HL-60/S4 treated with retinoic acid at 250 ng/mL for 4 days and 3 days (cell line): ENCODE results near the gene PSMC3.

ENCODE experiments used
- in situ Hi-C: fragments of 300-500 bp; cut with MboI; formaldehyde crosslinking; loops from 2 replicates; pipeline ENCODE4 v1.7.0; 2022; ENCODE audit warnings: low sequenced_read_pairs

The PSMC3 gene

DNA sequence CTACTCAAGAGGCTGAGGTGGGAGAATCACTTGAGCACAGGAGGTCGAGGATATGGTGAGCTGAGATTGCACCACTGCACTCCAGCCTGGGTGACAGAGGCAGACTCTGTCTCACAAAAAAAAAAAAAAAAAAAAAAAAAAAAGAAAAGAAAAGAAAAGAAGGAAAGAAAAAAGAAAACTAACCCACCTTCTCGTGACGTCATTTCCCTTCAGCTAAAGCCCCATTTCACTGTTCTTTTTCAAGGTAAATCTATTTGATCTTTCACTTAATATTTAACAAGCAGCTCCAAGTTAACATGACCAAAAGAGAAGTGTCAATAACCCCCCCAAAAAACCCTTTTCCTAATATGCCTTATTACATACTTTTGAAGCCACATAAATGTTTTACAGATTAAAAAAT is 17.6 kb upstream of the PSMC3 start:
- in situ Hi-C loops, result loop anchor here (25.0 kb wide), 1 partner anchor 557 kb away; no protein-coding TSS in a partner anchor

DNA sequence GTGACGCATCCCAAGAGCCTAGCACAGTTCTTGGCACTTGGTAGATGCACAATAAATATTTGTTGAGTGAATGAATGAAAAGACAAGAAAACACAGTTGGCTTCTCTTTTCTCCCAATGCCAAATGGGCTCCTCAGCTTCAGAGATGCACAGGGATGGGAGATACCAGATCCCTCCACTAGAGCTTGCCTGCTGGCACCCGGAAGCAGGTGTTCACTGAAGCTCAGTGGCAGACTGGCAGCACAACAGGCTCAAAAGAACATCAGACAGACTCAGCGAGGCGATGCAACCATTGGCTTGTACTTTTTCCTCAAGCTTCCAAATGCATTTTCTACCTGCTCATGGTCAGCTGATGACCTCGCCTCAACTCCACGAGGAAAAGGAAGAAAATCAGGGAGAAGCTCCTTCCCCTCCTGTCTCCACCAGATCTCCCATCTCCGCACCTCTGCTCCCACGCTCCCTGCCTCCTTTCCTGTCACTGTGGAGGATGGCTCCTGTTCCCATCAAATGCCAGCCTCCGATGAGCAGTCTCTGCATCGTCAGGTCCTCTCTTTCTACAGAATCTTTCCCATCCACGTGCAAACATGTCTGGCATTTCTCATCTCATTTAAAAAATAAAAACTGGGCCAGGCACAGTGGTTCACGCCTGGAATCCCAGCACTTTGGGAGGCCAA is 16.9 kb upstream of the PSMC3 start:
- in situ Hi-C loops, result loop anchor here (25.0 kb wide), 1 partner anchor 556 kb away; no protein-coding TSS in a partner anchor

DNA sequence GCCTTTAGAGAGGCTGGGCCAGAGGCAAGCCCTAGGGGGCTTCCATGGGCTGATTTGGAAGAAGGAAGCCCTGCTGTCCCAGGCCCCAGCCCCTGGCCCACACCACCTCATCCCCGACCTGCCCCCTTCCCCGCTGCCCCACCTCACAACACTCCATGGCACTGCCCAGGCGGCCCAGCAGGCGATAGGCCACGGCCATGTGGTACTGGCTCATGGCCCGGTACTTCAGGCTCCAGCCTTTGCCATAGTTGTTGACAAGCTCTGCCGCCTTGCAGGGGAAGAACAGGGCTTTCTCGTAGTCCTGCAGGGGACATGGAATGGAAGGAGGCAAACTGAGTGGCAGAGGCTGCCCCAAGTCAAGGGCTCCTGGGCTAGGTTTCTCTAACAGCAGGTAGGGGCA is 16.3 kb upstream of the PSMC3 start:
- in situ Hi-C loops, result loop anchor here (25.0 kb wide), 1 partner anchor 555 kb away; no protein-coding TSS in a partner anchor

DNA sequence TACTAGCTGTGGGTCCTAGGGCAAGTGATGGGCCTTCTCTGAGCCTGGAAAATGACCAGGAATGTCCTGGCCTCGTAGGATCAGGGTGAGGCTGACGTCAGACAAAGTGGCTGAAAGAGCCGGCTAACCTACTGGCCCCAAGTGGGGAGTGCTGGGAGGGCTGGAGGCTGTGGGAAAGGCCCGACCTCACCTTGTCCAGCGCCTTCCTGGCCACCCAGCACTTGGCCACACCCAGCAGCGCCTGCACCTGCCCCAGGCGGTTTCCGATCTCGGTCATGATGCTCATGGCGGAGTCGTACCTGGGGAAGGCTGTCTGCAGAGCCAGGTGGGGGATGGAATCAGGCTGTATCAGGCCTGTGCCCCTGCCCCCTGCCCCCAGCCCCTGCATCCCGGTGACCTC is 15.2 kb upstream of the PSMC3 start:
- in situ Hi-C loops, result loop anchor here (25.0 kb wide), 1 partner anchor 554 kb away; no protein-coding TSS in a partner anchor

DNA sequence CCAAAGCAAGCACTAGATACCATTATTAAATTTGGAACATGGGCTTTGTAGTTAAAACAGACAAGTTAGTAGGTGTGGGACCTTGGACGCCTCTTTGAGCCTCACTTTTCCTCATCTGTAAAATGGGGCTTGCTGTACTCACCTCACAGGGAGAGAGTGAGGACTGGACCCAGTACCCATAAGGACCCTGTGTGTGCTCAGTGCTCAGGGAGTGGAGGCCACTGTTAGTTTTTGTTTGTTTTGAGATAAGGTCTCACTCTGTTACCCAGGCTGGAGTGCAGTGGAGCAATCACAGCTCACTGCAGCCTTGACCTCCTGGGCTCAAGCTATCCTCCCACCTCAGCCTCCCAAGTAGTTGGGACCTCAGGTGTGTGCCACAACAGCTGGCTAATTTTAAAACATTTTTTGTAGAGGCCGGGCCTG is 13.8 kb upstream of the PSMC3 start:
- in situ Hi-C loops, result loop anchor here (25.0 kb wide), 1 partner anchor 553 kb away; no protein-coding TSS in a partner anchor

DNA sequence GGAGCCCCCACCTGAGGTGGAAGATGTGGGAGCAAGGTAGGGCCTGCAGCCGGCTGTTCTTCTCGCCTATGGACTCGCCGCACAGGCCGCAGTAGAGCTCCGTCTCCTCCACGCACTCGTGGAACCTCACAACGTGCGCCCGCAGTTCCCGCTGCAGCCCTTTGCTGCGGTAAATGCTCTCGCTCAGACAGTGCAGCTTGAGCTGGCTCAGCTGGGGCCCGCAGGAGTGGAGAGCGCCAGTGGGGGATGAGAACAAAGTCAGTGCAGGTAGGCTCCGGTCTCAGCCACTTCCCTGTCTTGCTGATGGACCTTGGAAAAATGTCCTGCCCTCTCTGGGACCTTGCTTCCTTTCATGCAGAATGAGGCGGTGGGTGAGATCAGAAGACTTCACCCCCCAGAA is 12.5 kb upstream of the PSMC3 start:
- in situ Hi-C loops, result loop anchor here (25.0 kb wide), 1 partner anchor 551 kb away; no protein-coding TSS in a partner anchor

DNA sequence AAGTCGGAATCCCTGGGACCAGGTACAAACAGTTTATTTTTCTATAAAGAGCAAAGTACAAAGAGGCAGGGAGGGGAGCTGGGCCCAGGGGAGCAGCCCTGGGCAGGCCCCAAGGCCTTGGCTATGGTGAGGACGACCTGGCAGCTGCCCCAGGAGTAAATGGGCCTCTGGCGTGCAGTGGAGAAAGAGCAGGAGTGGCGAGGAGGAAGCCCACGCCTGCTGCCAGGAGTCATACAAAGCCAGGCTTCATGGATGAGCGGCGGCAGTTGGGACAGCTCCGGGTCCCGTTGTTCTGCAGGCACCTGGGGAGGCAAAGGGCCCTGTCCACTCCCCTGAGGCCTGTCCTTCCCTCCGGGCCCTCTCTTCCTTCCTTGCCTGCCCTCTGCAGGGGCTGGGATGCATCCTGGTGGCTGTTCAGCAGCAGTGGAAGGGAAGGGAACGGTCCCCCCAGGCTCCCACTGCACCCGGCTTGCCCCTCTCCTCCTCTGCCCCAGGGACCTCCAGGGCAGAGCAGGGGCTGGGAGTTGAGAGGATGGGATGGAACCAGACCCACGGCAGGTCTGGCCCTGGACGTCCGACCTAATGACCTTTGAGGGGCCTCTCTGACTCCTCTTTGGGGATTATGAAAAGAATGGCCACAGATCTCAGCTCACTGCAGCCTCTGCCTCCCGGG is 11.6 kb upstream of the PSMC3 start:
- in situ Hi-C loops, result loop anchor here (25.0 kb wide), 1 partner anchor 551 kb away; no protein-coding TSS in a partner anchor

DNA sequence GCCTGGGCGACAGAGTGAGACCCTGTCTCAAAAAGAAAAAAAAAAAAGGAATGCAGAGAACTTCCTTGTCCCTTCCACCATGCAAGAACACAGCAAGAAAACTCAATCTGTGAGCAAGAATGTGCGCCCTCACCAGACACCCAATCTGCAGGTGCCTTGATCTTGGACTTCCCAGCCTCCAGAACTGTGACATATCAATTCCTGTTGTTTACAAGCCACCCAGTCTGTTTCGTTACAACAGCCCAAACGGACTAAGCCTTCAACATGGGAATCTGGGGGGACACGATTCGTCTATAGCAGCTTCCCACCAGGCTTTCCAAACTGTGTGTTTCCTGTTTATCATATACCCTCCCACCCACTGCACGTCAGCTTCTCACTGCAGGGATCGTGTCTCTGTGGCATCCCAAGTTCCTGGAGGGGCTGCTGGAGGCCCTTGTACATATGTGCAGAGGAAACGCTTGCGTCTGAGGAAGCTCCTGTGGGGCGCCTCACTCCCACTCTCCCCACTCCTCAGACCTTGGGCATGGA is 11.0 kb upstream of the PSMC3 start:
- in situ Hi-C loops, result loop anchor here (25.0 kb wide), 1 partner anchor 550 kb away; no protein-coding TSS in a partner anchor

DNA sequence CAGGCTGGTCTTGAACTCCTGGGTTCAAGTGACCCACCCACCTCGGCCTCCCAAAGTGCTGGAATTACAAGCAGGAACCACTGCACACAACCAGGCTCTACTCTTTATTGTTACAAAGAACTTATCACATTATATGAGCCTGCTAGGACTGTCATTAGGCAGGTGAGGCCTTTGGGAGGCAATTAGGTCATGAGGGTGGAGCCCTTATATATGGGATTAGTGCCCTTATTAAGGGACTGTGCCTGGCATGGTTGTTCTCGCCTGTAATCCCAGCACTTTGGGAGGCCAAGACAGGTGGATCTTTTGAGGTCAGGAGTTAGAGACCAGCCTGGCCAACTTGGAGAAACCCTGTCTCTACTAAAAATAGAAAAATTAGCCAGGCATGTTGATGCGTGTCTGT is 10.5 kb upstream of the PSMC3 start:
- in situ Hi-C loops, result loop anchor here (25.0 kb wide), 1 partner anchor 549 kb away; no protein-coding TSS in a partner anchor

DNA sequence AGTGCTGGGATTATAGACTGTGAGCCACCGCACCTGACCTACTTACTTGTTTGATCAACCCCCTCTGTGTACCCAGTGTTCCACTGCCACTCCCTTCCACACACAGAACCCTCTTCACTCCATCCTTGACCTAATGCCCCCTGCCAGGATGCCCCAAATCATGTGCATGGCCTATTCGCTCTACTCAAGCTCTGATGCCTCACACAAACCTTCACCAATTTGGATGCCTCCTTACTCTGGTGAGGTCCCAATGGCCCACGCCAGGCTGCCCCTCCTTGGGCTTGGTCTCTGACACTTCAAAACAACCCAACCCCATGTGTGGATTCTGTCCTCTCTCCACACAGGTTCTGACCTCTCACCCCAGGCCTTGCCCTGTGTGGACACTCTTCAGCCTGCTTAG is 9.4 kb upstream of the PSMC3 start:
- in situ Hi-C loops, result loop anchor here (25.0 kb wide), 1 partner anchor 548 kb away; no protein-coding TSS in a partner anchor

DNA sequence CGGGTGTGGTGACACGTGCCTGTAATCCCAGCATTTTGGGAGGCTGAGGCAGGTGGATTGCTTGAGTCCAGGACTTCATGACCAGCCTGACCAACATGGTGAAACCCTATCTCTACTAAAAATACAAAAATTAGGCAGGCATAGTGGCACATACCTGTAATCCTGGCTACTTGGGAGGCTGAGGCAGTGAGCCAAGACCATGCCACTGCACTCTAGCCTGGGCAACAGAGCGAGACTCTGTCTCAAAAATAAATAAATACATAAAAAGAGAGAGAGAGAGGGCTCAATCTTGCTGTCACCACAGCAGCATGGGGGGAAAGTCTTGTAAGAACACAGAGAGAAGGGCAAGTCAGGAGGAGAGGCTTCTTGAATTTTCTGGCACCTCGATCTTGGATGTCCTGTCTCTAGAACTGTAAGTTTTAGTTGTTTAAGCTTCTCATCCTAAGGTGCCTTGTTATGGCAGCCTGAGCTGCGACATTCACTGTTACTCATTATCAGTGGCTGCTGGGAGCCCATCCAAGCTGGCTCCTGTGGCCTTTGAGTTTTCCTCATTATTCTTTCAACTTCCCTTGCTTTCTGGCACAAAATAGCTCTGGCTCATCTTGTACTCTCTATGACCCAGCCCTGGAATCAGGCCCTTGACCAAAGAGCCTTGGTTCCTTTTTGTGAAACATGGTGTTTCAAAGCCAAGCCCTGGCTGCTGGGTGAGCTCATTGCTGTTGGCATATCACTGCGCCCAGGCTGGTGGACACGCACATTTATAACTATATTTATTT is 8.0 kb upstream of the PSMC3 start:
- in situ Hi-C loops, result loop anchor here (25.0 kb wide), 1 partner anchor 547 kb away; no protein-coding TSS in a partner anchor

DNA sequence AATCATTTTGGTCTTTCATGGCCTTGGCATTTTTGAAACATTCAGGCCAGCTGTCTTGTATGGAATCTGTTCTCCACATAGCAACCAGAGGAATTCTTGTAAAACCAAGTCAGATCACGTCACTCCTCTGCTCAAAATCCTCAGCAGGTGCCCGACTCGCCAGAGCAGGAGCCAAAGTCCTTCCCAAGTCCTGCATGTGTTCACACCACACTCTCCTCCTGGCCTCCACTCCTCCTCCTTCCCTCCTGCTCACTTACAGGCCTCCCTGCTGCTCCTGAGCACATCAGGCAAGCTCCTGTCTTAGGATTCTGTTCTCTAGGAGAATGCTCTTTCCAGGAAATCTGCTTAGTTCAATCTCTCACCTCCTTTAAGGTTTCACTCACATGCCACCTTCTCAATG is 6.9 kb upstream of the PSMC3 start:
- in situ Hi-C loops, result loop anchor here (25.0 kb wide), 1 partner anchor 546 kb away; no protein-coding TSS in a partner anchor

DNA sequence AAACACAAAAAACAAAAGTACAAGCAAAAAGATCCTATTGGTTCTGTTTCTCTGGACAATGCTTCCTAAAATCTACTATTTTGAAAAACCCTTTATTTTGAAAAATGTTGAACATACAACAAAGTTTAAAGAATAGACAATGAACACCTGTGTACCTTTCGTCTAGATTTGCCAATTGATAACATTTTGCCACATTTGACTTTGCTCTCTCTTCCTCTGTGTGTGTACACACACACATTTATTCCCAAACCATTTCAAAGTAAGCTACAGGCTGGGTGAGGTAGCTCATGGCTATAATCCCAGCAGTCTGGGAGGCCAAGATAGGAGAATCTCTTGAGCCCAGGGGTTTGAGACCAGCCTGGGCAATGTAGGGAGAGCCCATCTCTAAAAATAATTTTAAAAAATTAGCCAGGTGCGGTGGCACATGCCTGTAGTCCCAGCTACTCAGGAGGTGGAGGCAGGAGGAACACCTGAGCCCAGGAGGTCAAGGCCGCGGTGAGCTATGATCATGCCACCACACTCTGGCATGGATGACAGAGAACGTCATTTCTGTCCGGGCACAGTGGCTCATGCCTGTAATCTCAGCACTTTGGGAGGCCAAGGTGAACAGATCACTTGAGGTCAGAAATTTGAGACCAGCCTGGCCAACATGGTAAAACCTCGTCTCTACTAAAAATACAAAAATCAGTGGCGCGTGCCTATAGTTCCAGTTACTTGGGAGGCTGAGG is 5.3 kb upstream of the PSMC3 start:
- in situ Hi-C loops, result loop anchor here (25.0 kb wide), 1 partner anchor 544 kb away; no protein-coding TSS in a partner anchor

DNA sequence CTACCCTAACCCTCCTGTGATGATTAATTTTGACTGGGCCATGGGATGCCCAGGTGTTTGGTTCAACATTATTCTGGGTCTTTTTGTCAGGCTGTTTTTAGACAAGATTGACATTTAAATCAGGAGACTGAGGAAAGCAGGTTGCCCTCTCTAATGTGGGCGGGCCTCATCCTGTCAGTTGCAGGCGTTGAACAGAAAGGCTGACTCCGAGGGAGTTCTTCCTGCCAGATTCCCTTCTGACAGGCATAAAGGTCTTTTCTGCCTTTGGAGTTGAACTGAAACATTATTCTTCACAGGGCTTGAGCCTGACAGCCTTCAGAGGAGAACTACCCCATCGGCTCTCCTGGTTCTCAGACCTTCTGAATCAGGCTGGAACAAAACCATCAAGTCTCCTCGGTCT is 4.3 kb upstream of the PSMC3 start:
- in situ Hi-C loops, result loop anchor here (25.0 kb wide), 1 partner anchor 543 kb away; no protein-coding TSS in a partner anchor

DNA sequence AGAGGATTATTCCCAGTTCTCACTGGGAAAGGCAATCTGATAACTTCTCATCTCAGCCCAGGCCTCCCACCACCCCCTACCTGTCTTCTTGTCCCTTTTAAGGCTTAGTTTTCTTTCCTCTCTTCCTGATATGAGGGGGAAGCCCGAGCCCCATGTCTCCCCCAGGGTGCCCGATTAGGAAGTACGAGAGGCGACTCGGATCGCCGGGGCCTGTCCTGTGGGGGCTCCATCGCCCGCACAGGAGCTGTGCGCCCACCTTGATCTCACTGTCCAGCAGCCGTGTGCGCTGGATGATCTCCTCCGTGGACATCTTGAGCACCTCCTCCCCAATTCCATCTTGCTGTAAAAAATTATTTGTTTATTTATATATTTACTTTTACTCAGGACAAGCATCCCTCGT is 628 bp downstream of the PSMC3 start:
- in situ Hi-C loops, result loop anchor here (25.0 kb wide), 1 partner anchor 538 kb away; no protein-coding TSS in a partner anchor

DNA sequence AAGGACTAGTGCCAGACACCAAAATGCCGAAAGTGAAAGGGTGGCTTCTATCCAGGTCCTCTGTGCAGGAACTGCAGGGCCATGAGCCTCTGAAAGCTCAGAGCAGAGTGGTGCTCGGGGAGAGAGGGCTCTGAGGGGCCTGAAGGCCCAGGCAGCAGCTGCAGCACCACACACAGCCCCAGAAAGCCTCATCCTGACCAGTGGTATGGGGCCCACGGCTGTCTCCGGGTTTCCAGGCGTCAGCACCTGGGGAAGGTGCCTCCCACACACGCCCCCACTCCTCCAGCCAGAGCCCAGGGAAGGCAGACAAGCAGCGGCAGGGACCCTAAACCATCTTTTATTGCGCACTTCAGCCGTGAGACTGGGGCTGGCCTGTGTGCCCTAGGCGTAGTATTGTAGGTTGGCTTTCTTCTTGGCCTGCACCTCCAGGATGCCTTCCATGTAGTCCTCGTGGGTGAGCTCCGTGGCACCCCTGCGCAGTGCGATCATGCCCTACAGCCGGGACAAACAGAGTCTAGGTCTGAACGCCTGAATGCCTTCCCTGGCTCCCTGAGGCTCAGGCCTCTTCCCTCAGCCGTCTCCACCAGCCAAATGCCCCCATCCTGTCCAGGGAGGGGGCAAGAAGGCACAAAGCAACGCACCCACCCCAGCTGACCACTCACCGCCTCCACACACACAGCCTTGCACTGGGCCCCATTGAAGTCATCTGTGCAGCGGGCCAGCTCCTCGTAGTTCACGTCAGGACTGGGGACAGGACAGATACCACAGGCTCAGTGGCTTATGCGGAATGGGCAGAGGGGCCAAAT is 7.6 kb downstream of the PSMC3 start:
- in situ Hi-C loops, result loop anchor here (25.0 kb wide), 1 partner anchor 419 kb away; the partner anchor contains the start of gene NUP160

DNA sequence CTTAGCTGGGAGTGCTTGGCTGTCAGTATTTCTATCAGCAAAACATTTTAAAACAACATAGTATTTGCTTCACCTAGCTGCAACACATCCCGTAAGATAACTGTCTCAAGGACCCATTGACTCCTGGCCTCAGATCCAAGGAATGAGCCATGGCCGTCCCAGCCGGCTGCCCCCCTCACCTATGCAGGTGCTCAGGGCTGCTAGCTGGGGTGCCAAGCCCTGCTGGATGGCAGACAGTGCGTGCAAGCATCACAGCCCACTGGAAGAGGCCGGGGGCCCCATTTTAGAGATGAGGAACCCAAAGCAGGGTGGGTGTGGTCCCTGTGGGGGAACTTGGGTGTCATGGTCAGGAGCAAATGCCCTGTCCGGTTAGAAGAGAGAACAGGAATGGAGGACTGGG is 8.5 kb downstream of the PSMC3 start:
- in situ Hi-C loops, result loop anchor here (25.0 kb wide), 1 partner anchor 420 kb away; the partner anchor contains the start of gene NUP160

DNA sequence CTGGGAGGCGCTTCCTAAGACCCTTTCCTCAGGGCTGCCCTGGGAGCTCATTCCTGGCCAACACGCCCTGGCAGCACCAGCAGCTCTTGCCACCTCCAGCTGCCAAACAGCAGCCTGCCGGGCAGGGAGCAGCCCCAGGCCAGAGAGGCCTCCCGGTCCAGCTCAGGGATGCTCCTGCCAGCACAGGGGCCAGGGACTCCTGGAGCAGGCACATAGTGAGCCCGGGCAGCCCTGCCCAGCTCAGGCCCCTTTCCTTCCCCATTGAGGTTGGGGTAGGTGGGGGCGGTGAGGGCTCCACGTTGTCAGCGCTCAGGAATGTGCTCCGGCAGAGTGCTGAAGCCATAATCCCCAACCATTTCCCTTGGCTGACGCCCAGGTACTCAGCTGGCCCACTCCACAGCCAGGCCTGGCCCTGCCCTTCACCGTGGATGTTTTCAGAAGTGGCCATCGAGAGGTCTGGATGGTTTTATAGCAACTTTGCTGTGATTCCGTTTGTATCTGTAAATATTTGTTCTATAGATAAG is 10.2 kb downstream of the PSMC3 start:
- in situ Hi-C loops, result loop anchor here (25.0 kb wide), 1 partner anchor 421 kb away; the partner anchor contains the start of gene NUP160
